H9 (cell line): ENCODE data around the gene CGAS. TPM values are rescaled to one million over a fixed set of nuclear protein-coding genes. Genes with fewer than 3 reads are reported as not detected.
A peak's percentile ranks its signal among the peaks of the same experiment; 100 is the strongest.

Experiments used
- DNase-seq: peaks from one replicate; pipeline ENCODE4 v3.0.0-alpha.2; 2017
- H2AFZ ChIP-seq: one replicate; pipeline ENCODE4 v1.6.1; 2013; ENCODE audit warnings: mild to moderate bottlenecking, low read length, control low read depth, moderate library complexity
- H2AK5ac ChIP-seq: 2 replicates; pipeline ENCODE4 v1.6.1; 2013; ENCODE audit warnings: low read length, control low read depth, mixed read lengths; ENCODE audit not compliant: insufficient read length
- H2BK120ac ChIP-seq: one replicate; pipeline ENCODE4 v1.6.1; 2013; ENCODE audit warnings: low read depth, mild to moderate bottlenecking, low read length, control low read depth, inconsistent platforms; ENCODE audit not compliant: poor library complexity, severe bottlenecking
- H2BK12ac ChIP-seq: 2 replicates; pipeline ENCODE4 v1.6.1; 2013; ENCODE audit warnings: low read length, control low read depth, mixed read lengths, low read depth; ENCODE audit not compliant: insufficient read length
- H2BK15ac ChIP-seq: 2 replicates; pipeline ENCODE4 v1.6.1; 2013; ENCODE audit warnings: low read depth, low read length, control low read depth
- H2BK20ac ChIP-seq: one replicate; pipeline ENCODE4 v1.6.1; 2013; ENCODE audit warnings: low read depth, mild to moderate bottlenecking, low read length, control low read depth, inconsistent platforms; ENCODE audit not compliant: poor library complexity, severe bottlenecking
- H2BK5ac ChIP-seq: 2 replicates; pipeline ENCODE4 v1.6.1; 2013; ENCODE audit warnings: low read length, control low read depth, mixed read lengths; ENCODE audit not compliant: insufficient read length
- H3K14ac ChIP-seq: 2 replicates; pipeline ENCODE4 v1.6.1; 2013; ENCODE audit warnings: low read length, control low read depth; ENCODE audit not compliant: insufficient read depth
- H3K18ac ChIP-seq: 2 replicates; pipeline ENCODE4 v1.6.1; 2013; ENCODE audit warnings: low read depth, mild to moderate bottlenecking, mixed read lengths, low read length, control low read depth; ENCODE audit not compliant: insufficient read length
- H3K23ac ChIP-seq: 2 replicates; pipeline ENCODE4 v1.6.1; 2013; ENCODE audit warnings: low read length, control low read depth, mixed read lengths, low read depth; ENCODE audit not compliant: insufficient read length
- H3K23me2 ChIP-seq: 2 replicates; pipeline ENCODE4 v1.6.1; 2013; ENCODE audit warnings: low read depth, mild to moderate bottlenecking, mixed read lengths, low read length, control low read depth; ENCODE audit not compliant: insufficient read length, poor library complexity, severe bottlenecking
- H3K27ac ChIP-seq: 2 replicates; pipeline ENCODE4 v1.5.1; 2013; ENCODE audit warnings: low read length, control low read depth, mixed read lengths, low read depth; ENCODE audit not compliant: insufficient read length
- H3K27me3 ChIP-seq: 2 replicates; pipeline ENCODE4 v1.6.1; 2013; ENCODE audit warnings: low read length, control low read depth, inconsistent platforms; ENCODE audit not compliant: insufficient read depth
- H3K4ac ChIP-seq: 2 replicates; pipeline ENCODE4 v1.6.1; 2013; ENCODE audit warnings: low read depth, mild to moderate bottlenecking, control low read depth, inconsistent platforms, low read length, moderate library complexity
- H3K4me1 ChIP-seq: 2 replicates; pipeline ENCODE4 v1.6.1; 2013; ENCODE audit warnings: low read length, control low read depth, inconsistent platforms; ENCODE audit not compliant: insufficient read depth
- H3K4me2 ChIP-seq: 2 replicates; pipeline ENCODE4 v1.6.1; 2013; ENCODE audit warnings: low read length, control low read depth, mixed read lengths; ENCODE audit not compliant: insufficient read length, insufficient read depth
- H3K56ac ChIP-seq: 2 replicates; pipeline ENCODE4 v1.6.1; 2013; ENCODE audit warnings: low read depth, mild to moderate bottlenecking, mixed read lengths, low read length, control low read depth; ENCODE audit not compliant: insufficient read length
- H3K79me1 ChIP-seq: 2 replicates; pipeline ENCODE4 v1.6.1; 2013; ENCODE audit warnings: low read depth, mild to moderate bottlenecking, moderate library complexity, low read length, control low read depth, inconsistent platforms; ENCODE audit not compliant: insufficient read depth, poor library complexity, severe bottlenecking
- H3K79me2 ChIP-seq: 2 replicates; pipeline ENCODE4 v1.6.1; 2013; ENCODE audit warnings: low read length, control low read depth, inconsistent platforms; ENCODE audit not compliant: insufficient read depth
- H3K9ac ChIP-seq: 2 replicates; pipeline ENCODE4 v1.6.1; 2013; ENCODE audit warnings: low read length, control low read depth, mixed read lengths; ENCODE audit not compliant: insufficient read length; ENCODE audit errors: extremely low read depth
- H3K9me3 ChIP-seq: one replicate; pipeline ENCODE4 v1.6.1; 2013; ENCODE audit warnings: low read depth, low read length, inconsistent platforms; ENCODE audit not compliant: control insufficient read depth
- H3T11ph ChIP-seq: one replicate; pipeline ENCODE4 v1.6.1; 2013; ENCODE audit warnings: mild to moderate bottlenecking, low read length, control low read depth, inconsistent platforms
- H4K20me1 ChIP-seq: one replicate; pipeline ENCODE4 v1.6.1; 2013; ENCODE audit not compliant: control insufficient read depth, insufficient read length, insufficient read depth
- H4K5ac ChIP-seq: 2 replicates; pipeline ENCODE4 v1.6.1; 2013; ENCODE audit warnings: low read depth, mild to moderate bottlenecking, mixed read lengths, low read length, control low read depth; ENCODE audit not compliant: insufficient read length
- H4K8ac ChIP-seq: replicated peaks from 2 replicates; pipeline ENCODE4 v1.6.1; 2013; ENCODE audit warnings: low read length, control low read depth, mixed read lengths, low read depth; ENCODE audit not compliant: insufficient read length
- H4K91ac ChIP-seq: 2 replicates; pipeline ENCODE4 v1.6.1; 2013; ENCODE audit warnings: low read depth, mild to moderate bottlenecking, moderate library complexity, mixed read lengths, low read length, control low read depth; ENCODE audit not compliant: insufficient read length
- H3K27ac Mint-ChIP-seq, 3 experiments: 2 replicates in 2 of 3; 3 replicates in 1 of 3; pipeline ENCODE4 v1.8.0; 2020 to 2021; ENCODE audit warnings: mixed read lengths in 3 of 3, mild to moderate bottlenecking in 1 of 3, moderate library complexity in 1 of 3
- H3K27me3 Mint-ChIP-seq: 2 replicates; pipeline ENCODE4 v1.8.0; 2021; ENCODE audit warnings: low read depth, mild to moderate bottlenecking, moderate library complexity, mixed read lengths
- H3K36me3 Mint-ChIP-seq, 3 experiments: 2 replicates in 2 of 3; 3 replicates in 1 of 3; pipeline ENCODE4 v1.8.0; 2020 to 2021; ENCODE audit warnings: low read depth in 3 of 3, mixed read lengths in 3 of 3; ENCODE audit not compliant: insufficient read depth in 1 of 3
- H3K4me1 Mint-ChIP-seq, 2 experiments: 2 replicates each; pipeline ENCODE4 v1.8.0; 2020; ENCODE audit warnings: mixed read lengths in 2 of 2
- H3K4me3 Mint-ChIP-seq, 2 experiments: 2 replicates in 1 of 2; 3 replicates in 1 of 2; pipeline ENCODE4 v1.8.0; 2020 to 2021; ENCODE audit warnings: mild to moderate bottlenecking in 2 of 2, mixed read lengths in 2 of 2, moderate library complexity in 1 of 2
- H3K9me3 Mint-ChIP-seq, 2 experiments: 2 replicates in 1 of 2; 3 replicates in 1 of 2; pipeline ENCODE4 v1.8.0; 2020; ENCODE audit warnings: mild to moderate bottlenecking in 2 of 2, mixed read lengths in 2 of 2, moderate library complexity in 1 of 2
- WGBS: extraction: QIAGEN DNeasy Blood & Tissue Kit; methylation state at CpG from one replicate; pipeline ENCODE4 v1.1.7; 2013; ENCODE audit warnings: missing lambda C conversion rate, low lambda C conversion rate, mixed read lengths; ENCODE audit not compliant: insufficient read length; ENCODE audit errors: extremely low coverage; 5-methylcytosine and 5-hydroxymethylcytosine counted together
- total RNA-seq: library from RNA; stranded (reverse); gene quantifications from 2 replicates; pipeline ENCODE4 v1.2.1, GENCODE V29; 2021
- TF ChIP-seq, protein P1 (sequence below): fragments of 200-600 bp; sonication (generic); conservative IDR thresholded peaks from 3 replicates; pipeline ENCODE4 v1.8.0; 2021; ENCODE audit warnings: antibody characterized with exemption, mild to moderate bottlenecking

Gene CGAS
- total RNA-seq, 1 experiment from 2014 or later: 1.7 TPM

GRCh38 chr6:73388433-73388799, 63.7 kb downstream of the CGAS start:
- Mint-ChIP-seq H3K36me3 (no peaks in the 10 kb centered on the region), H3K4me3 (peak overlapping the region; percentile 75 to 79), H3K27ac (peak overlapping the region in 1 of 3 experiments; percentile 61; a peak in 2 of 7 replicates), H3K27me3 (peaks cover 3% of the 10 kb centered on the region; the same call in 1 of the 2 replicates), H3K4me1 (peaks cover 14 to 16% of the 10 kb centered on the region in 2 experiments), H3K9me3 (no peaks in the 10 kb centered on the region)
- no peaks in the 10 kb centered on the region for H3K27me3 ChIP-seq
- no peaks in the 10 kb centered on the region for H3K4me1 ChIP-seq
- no peak overlapping the region for H2BK5ac ChIP-seq
- no peak overlapping the region for H3K14ac ChIP-seq
- H3K4ac ChIP-seq: no peak overlapping the region
- no peak overlapping the region for H3T11ph ChIP-seq
- H2BK12ac ChIP-seq: no peak overlapping the region
- TF ChIP-seq, protein P1, sequence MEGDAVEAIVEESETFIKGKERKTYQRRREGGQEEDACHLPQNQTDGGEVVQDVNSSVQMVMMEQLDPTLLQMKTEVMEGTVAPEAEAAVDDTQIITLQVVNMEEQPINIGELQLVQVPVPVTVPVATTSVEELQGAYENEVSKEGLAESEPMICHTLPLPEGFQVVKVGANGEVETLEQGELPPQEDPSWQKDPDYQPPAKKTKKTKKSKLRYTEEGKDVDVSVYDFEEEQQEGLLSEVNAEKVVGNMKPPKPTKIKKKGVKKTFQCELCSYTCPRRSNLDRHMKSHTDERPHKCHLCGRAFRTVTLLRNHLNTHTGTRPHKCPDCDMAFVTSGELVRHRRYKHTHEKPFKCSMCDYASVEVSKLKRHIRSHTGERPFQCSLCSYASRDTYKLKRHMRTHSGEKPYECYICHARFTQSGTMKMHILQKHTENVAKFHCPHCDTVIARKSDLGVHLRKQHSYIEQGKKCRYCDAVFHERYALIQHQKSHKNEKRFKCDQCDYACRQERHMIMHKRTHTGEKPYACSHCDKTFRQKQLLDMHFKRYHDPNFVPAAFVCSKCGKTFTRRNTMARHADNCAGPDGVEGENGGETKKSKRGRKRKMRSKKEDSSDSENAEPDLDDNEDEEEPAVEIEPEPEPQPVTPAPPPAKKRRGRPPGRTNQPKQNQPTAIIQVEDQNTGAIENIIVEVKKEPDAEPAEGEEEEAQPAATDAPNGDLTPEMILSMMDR: no peak
- H3K18ac ChIP-seq: no peak overlapping the region
- peak overlapping the region; percentile 62 for H3K4me2 ChIP-seq
- no peak overlapping the region for H3K23ac ChIP-seq
- no peak overlapping the region for H4K91ac ChIP-seq
- H4K20me1 ChIP-seq: no peaks in the 10 kb centered on the region
- no peak overlapping the region for H4K5ac ChIP-seq
- no peak overlapping the region for H2AK5ac ChIP-seq
- no peak for DNase-seq
- H3K79me1 ChIP-seq: no peaks in the 10 kb centered on the region
- no peak overlapping the region for H2BK120ac ChIP-seq
- WGBS: no CpG with 5 or more reads among the region's 4 CpGs
- H3K9ac ChIP-seq: no peak overlapping the region
- no peak overlapping the region for H4K8ac ChIP-seq
- no peaks in the 10 kb centered on the region for H3K79me2 ChIP-seq
- no peak overlapping the region for H3K56ac ChIP-seq
- peaks cover 7% of the 10 kb centered on the region for H3K23me2 ChIP-seq
- no peak overlapping the region for H2BK15ac ChIP-seq
- H3K9me3 ChIP-seq: no peaks in the 10 kb centered on the region
- no peak overlapping the region for H2AFZ ChIP-seq
- H2BK20ac ChIP-seq: no peak overlapping the region
- H3K27ac ChIP-seq: no peak overlapping the region
